HG02571 (cell line): Measurements from ENCODE around the gene CTIF.
"Not testable (repeated sequence)": the region's sequence is repeated elsewhere in the genome, so short reads cannot be mapped to it uniquely, and the experiment has no call there.

ENCODE experiments used
- ATAC-seq: cut with Tn5 transposase; IDR thresholded peaks from one replicate; pipeline ENCODE4 v1.9.1; 2021; ENCODE audit warnings: mild to moderate bottlenecking, moderate library complexity; ENCODE audit not compliant: unreplicated experiment

The CTIF gene

DNA sequence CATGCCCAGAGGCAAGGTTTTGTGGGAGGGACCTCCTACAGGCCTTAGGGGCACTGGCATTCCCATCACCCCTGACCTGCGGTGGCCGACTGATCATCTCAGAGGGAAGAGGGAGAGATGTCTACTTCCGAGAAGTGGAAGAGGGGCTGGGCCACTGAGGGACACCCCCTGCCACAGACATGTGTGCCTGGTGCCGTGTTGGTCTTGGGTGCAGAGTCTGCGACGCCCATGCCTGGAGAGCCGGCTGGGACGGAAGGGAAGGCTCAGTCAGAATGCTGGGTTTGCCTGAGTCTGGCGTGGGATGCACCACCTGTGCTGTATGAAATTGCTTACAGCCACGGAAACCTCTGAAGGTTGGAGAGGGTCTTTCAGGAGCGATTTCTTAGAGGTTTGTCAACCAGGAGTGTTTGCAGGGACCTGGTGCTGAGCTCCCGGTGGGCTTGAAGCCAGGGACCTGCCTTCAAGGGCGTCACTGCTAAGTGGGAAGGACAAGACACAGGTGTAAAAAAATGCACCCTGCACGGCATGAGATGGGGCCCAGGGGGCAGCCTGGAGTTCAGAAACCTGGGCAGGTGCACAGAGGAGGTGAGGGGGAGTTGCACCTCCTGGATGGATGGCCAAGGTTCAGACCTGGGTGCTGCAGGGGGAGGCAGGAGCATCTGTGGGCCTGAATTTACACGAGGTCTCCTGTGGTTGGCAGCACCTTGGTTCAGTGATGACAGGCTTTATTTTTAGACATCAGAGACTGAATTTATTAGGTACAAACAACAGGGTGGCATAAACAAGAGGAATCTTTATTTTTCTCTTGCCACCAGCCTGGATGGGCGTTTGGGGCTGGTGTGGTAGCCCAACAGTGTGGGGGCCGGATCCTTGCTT is 100.3 kb downstream of the CTIF start:
- no peak for ATAC-seq

DNA sequence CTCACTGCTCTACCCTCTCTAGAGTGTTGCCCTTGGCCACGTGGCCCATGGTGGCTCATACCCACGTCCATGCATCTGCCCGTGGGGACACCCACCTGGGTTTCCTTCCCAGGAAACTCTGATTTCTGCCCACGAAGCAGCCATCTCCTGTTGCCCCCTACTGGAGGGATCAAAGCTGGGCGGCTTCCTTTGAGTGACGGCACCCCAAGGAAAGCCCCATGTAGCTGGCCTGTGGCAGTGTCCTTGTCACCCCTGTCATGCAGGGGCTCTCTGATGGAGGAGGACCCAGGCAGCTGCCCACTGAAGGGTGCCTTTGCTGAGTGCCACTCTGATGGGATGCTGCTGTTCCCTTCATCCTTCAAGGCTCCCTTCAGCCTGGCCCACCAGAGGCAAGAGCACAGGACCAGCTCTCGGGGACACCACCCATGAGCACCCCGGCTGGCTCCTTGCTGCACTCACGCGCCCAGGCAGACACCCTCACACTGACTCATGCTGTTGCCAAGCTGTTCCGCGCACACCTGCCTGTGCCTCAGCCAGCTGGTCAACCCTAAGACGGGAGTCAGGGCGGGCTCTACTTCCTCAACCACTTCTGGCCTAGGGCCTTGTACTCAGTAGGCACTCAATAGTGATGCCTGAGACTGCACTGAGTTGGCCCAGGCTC is 101.1 kb downstream of the CTIF start:
- ATAC-seq, result no peak

DNA sequence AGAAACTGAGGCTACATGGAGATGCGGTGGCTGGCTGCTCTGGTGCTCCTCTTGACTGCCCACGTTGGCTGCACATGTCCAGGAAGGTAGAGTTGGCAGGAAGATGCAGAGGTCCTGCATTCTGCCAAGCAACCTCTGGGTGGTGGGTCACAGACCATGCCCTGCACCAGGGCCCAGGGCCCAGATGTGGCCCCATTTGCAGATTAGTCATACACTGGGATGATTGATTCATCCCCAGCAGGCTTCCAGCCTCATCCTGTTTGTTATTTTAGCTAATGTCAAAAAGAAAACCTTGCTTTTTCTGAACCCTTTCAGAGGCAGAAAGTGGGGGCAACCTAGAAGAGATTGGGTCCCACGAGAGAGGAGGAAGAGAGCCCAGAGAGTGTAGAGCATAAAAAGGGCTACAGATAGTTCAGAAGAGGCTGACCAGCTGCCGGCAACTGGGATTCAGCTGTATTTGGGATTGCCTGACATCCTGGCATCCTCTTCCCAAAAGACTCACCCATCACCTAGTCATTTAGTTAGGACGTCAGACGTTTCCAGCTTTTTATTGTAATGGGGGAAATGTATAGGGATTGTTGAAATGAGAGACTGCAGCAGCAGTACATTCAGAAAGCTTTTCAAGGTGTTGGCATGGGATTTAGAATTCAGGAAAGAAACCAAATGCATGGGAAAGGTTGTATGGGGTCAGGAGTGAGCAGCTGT is 101.9 kb downstream of the CTIF start:
- ATAC-seq, result no peak

DNA sequence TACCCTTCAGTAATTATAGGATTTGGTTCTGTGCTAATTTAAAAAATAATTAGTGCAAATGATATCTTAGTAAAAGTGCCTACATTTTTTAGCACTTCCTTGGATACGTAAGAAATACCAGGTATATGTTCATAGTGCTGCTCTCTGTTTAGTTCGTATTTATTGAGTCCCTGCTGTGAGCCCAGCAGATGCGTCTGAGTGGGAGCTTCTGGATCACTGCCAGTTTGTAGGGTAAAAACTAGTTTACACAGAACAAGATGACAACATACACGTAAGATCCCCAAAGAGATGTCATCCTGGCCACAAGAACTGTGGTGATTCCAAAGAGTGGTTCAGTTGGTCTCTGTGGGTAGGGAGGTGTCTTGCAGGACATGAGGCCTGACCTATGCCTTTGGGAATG is 103.2 kb downstream of the CTIF start:
- no peak for ATAC-seq

DNA sequence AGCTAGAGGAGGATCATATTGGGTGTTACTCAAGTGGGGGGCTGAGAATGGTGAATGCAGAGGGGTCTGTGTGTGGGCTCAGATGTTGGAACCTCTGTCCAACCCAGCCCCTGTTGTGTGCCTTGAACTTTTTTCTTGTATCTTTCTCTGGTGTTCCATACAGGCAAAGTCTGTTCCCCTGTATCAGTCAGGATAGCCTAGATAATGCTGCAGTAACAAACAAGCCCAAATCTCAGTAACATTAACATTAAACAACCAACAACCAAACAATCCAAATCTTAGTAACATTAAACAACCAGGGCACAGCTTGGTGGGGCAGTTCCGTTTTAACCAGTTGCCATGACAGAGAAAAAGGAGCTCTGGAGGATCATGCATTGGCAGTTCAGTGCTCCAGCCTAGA is 103.7 kb downstream of the CTIF start:
- no peak for ATAC-seq

DNA sequence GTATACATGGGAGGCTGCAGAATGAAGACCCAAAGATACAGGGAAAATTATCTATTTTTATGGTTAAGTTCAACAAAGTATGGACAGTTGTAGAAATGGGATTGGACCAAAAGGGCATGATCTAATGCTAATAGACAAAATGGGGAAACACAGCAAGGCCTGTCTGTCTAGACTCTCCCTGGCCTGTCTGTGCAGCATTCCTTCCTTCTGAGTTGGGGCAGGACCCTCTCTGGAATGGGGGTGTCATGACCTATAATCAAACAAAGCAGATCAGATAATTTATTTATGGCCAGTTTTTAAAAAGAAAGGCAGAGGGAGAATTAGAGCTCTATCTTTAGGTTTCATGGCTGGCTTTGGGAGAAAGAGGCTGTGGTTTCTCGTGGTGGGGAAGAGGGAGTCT is 104.4 kb downstream of the CTIF start:
- no peak for ATAC-seq

- ATAC-seq, result no peak
Observed at GRCh38 chr18:48644029-48644428, 105.2 kb downstream of the CTIF start.

GRCh38 chr18:48645427-48646002 is 106.7 kb downstream of the CTIF start:
- no peak for ATAC-seq

- no peak for ATAC-seq
Observed at GRCh38 chr18:48646976-48647375, 108.1 kb downstream of the CTIF start.

DNA sequence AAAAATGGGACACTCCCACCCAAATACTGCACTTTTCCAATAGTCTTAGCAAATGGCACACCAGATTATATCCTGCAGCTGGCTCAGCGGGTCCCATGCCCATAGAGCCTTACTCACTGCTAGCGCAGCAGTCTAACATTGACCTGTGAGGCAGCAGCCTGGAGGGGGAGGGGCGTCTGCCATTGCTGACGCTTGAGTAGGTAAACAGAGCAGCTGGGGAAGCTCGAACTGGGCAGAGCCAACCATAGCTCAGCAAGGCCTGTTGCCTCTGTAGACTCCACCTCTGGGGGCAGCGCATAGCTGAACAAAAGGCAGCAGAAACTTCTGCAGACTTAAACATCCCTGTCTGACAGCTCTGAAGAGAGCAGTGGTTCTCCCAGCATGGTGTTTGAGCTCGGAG is 110.4 kb downstream of the CTIF start:
- ATAC-seq, result no peak

GRCh38 chr18:48654591-48654990 is 115.8 kb downstream of the CTIF start:
- ATAC-seq, result not testable (repeated sequence)

DNA sequence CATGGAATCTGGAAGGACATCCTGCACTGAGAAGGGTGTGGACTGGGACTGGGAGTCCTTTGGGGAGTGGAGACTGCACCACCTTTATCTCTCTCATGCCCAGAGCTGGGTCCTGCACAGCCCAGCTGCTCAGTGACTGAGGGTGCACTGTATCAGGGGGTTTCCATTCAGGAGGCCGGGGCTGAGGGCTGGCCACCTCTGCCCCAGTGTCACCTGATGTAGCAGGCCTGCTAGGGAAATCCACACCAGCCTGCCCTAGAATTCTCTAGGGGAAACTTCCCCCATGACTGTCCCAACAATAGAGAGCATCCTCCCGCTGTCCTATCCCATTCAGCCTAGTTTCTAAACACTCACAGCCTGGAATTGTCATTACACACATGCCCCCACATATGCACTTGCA is 116.7 kb downstream of the CTIF start:
- no peak for ATAC-seq

DNA sequence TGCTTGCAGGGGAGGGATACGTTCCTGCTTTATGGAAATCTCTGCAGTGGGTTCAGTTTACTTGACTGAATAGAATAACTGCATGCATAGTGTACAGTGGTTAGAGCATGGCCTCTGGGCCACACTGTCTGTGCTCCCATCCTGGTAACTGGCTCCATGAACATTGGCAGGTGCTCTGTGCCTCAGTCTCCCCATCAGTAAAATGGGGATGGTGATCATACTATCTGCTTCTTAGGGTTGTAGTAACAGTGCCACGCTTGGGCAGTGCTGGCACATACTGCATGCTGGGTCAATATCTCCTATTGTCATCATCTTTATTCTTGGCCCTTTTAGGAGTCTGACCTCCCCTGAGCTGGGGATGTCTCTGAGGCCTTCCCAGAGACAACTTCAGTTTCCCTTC is 117.3 kb downstream of the CTIF start:
- ATAC-seq, result no peak

GRCh38 chr18:48656582-48656981 is 117.8 kb downstream of the CTIF start:
- ATAC-seq, result no peak

- no peak for ATAC-seq
Observed at GRCh38 chr18:48657447-48658120, 118.8 kb downstream of the CTIF start.

DNA sequence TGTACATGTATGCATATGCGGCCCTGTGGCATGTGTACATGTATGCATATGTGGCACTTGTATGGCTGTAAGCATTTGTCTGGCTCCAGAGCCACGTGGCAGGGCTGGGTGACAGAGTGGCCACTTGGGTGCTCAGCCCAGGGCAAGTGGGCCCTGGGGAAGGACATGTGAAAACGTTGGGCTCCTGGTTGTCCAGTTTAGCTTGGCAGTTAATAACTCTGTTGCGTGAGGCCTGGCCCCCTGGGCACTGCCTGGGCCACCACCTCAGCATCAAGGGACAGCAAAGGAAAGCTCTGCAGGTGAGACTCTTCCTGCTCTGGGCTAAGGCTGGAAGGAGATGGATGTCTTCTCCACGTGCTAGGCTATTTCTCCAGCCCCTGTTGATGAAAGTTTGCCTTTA is 119.9 kb downstream of the CTIF start:
- no peak for ATAC-seq

- no peak for ATAC-seq
Observed at GRCh38 chr18:48659188-48660009, 120.6 kb downstream of the CTIF start.

DNA sequence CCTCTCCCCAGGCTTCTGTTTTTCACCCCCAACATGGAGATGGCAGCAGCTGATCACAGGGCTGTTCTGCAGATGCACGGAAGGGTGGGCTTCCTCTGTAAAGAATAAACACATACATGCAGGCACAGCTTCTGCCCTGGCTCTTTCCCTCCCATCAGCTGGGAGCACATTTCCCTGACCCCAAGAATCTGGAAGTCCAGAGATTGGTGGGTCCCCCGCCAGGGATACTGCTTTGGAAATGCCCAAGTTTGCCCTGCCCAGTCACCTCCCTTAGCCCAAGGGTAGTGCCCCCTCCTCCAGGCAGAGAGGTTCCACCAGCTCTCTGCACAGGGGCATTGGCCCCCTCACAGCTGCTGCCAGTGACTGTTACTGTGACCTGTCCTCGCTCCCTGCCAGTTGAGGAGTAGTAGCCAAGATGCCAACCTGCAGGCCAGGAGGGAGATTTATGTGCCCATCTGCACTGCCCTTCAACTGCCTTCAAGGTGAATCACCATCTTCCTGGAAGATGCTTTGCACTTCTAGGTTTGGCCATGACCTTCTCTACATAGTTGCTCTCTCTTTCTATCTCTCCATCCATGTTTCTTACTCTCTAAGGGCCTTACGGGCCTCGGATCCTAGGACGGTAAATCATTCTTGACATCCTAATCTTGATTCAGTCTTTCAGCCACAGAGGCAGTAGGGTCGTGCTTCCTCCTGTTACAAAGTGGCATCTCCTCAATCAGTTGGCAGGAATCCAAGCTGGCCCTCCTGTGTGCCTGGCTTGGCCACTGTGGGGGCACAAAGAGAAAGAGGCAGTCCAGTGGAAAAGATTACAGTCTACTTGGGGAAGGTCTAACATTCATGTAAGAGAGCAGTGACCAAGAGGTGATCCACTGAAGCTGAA is 121.8 kb downstream of the CTIF start:
- no peak for ATAC-seq

GRCh38 chr18:48661421-48661820 is 122.6 kb downstream of the CTIF start:
- ATAC-seq, result no peak
